T-helper 1 cell (primary cell): ENCODE results near the gene SLC25A13.

ENCODE experiments used
- DNase-seq, 5 donors: peaks; one replicate each; pipeline ENCODE4 v3.0.0-alpha.2; 2012 to 2020

The SLC25A13 gene

GRCh38 chr7:96144260-96144526 is 177.7 kb downstream of the SLC25A13 start:
- DNase-seq = no peak

DNA sequence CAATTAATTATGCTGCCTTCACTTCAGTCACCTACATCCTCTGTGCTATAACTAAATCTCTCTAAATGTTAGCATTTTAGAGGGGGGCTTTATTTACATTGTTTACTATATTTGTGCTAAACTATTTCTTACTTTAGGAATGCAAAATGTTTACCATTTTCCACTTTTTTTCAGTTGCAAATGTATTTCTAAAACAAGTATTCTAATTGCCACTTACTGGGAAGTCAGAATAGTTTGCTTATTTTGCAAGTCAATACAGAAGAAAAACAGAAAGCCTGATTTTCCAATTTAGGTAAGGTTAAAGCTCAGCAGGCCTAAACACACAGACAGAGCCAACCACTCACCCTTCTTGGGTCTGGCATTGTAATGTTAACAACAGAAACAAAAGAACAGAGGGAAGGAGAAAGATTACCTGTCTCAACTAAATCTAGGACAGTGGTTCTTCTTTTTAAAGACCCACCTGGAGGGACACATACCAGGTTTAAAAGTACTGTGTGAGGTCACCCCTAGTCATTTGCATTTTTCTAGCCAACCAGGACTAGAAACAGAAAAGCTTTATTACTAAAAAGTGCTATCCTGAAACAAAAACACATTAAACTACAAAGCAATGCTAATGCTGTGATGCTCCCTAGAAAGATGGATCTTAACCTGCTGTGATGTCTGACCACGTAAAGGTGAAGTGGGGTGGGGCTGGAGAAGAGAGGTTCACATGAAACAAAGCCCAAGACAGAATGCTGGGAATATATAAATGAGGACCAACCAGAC is 178.2 kb downstream of the SLC25A13 start:
- DNase-seq = no peak

GRCh38 chr7:96136600-96137239 is 185.2 kb downstream of the SLC25A13 start:
- no peak for DNase-seq

DNA sequence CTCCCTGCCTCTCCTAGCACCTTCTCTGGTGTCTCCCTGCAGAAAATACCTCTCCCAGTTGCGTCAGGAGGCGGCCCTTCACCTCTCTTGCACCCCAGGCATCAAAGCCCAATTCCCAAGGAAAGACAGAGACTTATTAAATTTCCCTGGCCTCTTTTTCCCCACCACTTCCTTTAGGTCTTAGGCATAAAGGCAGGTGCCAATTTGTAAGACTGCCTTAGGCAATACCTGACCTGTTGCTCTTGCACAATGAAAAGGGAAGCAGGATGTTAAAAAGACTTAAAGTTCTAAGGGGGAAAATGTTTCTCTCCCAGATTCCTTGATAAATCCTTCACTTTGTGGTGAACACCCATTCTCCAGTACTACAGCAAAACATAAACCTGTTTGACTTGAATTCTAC is 186.7 kb downstream of the SLC25A13 start:
- no peak for DNase-seq

DNA sequence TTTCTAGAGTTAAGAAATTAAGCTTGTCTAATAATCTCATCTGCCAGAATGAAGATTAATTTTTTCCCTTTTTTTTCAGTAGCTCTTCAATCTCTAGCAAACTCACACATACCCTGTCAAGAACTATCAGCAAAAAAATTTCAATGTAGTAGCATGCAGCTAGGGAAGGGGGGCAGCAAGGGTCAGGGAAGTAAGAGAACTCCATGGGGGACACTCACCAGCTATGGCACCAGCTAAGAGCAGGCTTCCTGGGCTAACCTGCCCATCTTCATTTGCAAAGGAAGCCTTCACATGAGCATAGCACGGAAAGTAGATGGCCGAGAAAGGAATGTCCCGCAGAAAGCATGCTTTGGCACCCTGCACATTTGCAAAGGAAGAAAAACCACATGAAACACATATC is 190.4 kb downstream of the SLC25A13 start:
- DNase-seq = no peak

DNA sequence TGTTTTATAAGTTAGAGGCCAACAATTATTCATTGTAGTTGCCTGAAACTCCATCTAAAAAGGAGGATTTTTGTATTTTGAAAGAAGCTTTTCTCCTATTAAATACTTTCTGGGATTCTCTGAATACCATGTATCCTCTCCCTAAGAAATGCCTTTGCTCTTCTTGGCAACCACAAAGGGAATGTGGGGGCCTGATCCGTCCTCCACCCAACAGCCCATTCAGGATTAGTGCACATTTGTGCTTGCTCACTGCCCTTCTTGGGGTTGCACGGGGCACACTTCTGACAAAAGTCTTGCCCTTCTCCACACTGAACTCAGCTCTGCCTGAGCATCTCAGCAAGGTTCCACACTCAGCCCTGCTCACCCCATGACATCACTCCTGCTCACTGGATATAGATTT is 194.2 kb downstream of the SLC25A13 start:
- DNase-seq = no peak

GRCh38 chr7:96126382-96126781 is 195.5 kb downstream of the SLC25A13 start:
- no peak for DNase-seq

DNA sequence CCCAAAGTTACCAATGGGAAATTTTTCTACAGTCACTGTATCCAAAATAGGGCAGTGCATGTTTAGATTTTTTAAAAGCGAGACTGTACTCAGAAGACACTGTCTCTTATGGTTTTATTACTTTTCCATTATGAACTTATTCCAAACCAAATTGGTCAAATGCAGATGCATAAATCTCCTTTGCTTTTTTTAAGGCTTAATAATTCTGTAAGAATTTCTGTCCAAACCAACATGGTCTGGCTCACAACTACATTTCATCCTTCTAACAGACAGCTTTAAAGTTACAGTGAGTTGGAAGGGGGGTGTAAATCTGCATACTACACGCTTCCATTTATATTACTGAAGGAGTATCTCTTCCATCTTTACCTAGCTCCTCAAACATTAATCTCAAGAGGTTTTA is 199.2 kb downstream of the SLC25A13 start:
- no peak for DNase-seq

DNA sequence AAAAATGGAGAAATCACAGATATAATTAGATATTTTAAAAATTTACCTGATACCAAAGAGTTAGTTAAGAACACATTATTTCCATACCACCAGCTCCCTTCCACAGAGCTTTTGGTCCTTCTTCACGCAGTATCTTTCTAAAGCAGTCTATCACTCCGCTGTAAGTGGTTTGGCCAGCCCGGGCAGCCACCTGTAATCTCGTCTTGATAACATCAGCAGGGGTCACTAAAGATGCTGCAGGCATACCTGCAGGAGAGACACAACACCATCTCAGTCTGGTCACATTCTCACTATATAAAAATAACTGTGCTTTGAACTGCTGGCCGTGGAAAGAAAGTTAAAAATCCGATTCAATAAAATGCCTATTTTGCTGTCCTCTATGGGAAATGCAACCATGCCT is 200.1 kb downstream of the SLC25A13 start:
- no peak for DNase-seq

GRCh38 chr7:96120445-96121225 is 201.3 kb downstream of the SLC25A13 start:
- no peak for DNase-seq

GRCh38 chr7:96118449-96119001 is 203.4 kb downstream of the SLC25A13 start:
- no peak for DNase-seq

GRCh38 chr7:96116173-96116572 is 205.7 kb downstream of the SLC25A13 start:
- no peak for DNase-seq

DNA sequence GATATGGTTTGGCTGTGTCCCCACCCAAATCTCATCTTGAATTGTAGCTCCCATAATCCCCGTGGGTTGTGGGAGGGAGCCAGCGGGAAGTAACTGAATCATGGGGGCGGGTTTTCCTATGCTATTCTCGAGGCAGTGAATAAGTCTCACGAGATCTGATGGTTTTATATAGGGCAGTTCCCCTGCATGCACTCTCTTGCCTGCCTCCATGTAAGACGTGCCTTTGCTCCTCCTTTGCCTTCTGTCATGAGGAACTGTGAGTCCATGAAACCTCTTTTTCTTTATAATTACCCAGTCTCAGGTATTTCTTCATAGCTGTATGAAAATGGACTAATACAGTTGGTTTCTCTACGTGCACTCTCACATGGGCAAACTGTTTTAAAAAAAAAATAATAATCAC is 207.7 kb downstream of the SLC25A13 start:
- no peak for DNase-seq

DNA sequence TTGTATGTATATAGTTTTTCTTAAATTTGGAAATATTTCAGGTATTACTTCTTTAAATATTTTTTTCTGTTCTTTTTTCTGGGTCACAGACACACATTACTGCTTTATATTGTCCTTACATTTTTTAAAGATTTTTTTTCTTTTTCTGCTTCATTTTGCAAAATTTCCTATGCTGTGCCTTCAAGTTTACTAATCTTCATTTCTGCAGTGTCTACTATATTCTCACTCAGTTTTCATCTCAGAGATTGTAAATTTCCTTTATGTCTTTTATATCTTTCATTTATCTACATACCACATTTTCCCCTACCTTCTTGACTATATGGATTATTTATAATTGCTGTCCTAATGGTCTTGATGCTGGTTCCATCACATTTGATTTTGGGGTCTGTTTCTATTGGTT is 210.5 kb downstream of the SLC25A13 start:
- no peak for DNase-seq

GRCh38 chr7:96104984-96105383 is 216.9 kb downstream of the SLC25A13 start:
- no peak for DNase-seq

- DNase-seq = no peak
Observed at GRCh38 chr7:96102096-96102811, 219.6 kb downstream of the SLC25A13 start.

DNA sequence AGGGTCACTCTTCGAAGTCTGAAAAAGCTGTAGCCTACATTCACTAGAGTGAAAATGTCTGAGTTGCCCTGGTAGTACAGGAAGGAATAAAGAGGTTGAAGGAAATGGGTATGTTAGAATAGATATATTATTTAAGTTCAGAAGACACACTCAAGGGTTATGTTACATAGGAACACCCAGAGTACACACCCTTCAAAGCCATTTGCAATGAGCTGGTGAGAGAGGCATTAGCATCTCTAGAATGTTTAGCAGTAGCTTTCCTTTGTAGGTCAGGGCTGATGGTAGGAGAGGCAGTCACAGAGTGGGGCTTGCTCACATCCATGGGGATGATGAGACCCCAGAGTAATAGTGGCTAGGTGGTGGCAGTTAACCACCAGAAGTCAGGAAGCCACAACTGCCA is 221.2 kb downstream of the SLC25A13 start:
- no peak for DNase-seq

DNA sequence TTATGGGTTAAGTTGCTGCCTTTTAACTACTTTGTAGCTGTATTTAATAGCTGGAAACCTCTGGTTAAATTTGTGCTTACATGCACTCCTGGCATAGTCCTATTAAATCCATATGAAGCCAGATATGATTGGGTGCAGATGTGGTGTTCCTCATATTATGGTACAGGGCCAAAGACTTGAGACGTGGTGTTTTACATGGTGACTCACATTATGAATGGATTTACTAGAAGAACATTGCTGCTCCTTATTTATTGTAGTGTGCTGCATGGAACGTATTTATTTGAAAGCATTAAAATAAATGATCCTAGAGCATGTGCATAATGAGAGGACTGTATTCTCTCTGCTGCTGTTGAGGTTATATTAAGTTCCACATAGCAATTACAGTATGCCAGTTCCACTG is 224.1 kb downstream of the SLC25A13 start:
- DNase-seq = no peak

DNA sequence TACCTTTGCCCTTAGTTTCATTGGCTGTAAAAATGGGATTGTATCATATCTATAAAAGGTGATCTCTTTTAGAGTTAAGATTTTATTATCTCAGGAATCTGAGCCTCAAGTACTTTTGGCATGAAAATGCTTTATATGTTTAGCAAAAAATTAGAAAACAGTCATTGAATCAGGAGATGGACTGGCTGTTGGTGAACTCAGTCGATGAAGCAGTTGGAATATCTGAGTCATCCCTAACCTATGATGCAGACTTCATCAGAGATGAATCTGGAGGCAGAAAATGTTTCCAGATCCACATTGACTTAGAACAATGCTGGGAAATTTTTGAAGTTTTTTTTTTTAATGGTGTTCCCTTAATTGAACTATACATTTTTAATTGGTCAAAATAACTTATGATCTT is 228.5 kb downstream of the SLC25A13 start:
- DNase-seq = no peak

GRCh38 chr7:96090756-96091155 is 231.1 kb downstream of the SLC25A13 start:
- no peak for DNase-seq

GRCh38 chr7:96089511-96089910 is 232.4 kb downstream of the SLC25A13 start:
- DNase-seq = no peak

DNA sequence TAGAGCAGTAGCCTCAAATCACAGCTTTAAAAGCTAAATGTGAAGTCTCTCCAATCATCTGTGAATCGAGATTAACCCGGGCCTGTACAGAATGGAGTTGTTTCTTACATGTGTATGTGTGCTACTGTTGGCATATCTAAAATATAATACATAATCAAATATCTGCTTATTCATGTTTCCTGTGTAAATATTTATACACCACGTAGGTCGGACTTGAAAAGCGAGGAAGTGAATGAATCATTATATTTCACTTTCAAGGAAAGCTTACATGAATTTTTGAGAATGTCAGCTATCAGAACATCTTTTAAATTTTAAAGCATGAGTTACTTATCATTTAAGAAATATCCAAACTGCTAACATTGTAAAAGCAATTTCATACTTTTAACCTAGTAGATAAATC is 233.3 kb downstream of the SLC25A13 start:
- no peak for DNase-seq

DNA sequence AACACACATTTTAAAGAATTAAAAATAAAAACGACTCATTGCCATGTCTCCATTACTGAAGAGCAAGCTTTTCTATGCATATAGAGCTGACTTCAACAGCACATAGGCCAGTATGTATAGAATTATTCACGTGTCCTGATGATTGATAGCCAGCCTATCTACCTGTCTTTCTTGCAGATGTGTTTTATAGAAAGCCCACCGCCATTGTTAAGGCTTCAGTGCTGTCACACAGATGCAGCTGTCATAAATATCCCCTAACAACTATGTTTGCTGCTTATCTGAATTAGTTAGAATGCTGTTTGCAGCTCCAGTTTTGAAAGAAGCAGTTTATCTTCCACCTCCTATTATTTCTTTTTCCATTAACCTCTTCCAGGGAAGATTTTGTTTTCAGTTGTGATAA is 235.9 kb downstream of the SLC25A13 start:
- no peak for DNase-seq
